Stimulated activated CD8-positive, alpha-beta memory T cell treated with anti-CD3 and anti-CD28 coated beads, Interleukin-7, amount 100 ng/mL, for 1 hour (primary cell): ENCODE results near the gene CDH23.

Experiments used
- DNase-seq, 2 donors: peaks; one replicate each; pipeline ENCODE4 v3.0.0-alpha.2; 2020; ENCODE audit warnings: low read depth in 2 of 2

Gene CDH23

DNA sequence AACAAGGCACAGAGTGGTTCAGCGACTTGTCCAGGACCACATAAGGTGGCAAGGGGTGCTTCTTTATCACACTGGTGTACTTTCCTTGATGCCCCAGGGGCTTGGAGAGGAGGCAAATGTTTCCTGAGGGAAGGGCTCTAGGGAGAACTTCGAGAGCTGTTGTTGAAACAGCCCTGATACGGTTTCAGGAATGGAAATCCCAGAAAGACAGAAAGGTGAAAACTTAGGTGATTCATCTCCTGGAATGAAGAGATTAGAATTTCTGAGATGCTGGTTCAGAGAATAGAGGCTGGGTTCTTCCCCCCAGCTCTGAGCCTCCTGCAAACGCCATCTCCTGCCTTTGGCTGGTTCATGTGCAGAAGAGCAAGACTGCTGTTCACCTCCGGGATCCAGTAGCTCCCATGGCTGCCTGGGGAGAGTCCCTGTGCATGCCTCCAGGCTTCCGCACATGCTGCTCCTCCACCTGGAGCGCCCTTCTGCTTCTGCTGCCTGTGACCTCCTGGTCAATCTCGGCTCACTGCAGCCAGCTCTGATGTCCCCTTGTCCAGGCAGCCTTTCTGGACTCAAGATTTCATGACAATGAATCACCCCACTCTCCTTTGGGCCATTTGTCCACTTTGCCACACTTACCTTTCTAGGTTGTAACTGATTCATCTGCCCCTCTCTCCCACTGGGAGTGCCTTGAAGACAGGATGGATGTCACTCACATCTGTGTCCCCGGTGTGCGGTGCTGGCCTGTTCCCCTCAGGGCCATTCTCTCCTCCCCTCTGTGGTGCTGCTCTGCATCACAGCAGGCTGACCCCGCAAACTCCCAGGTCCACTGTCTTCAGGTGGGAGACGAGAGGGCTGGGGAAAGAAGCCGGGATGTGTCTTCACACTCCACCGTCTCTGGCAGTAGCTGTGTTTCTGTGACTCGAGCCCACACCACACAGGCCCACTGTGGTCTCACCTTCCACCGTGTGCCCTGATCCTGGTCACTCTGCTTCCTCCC, 3.6 kb upstream of the CDH23 start:
- DNase-seq = no peak

DNA sequence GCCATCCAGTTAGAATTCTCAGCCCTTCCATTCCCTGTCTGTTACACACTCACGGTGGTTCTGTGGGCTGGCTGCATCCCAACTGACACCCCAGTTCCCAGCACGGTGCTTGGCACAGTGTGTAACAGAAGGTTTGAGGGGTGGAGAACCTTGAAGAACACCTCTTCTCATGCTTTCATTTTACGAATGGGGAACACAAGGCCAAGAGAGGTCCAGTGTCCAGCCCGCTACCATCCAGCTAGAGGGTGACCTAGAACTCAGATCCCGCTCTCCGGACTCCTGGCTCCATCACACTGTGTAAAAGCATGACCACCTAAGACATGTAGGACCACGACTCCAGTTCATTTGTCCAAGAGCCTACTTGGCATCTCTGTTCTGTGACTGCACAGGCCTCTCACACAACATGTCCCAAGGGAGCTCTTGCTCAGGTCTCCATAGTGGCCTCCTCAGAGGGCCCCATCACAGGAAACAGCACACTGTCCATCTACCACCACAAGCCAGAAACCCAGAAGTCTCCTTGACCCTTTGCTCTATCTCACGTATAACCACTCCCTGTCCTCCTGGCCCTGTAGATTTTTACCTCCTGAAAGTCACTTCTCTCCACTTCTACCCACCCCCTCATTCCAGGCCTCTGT, 2.8 kb upstream of the CDH23 start:
- no peak for DNase-seq

DNA sequence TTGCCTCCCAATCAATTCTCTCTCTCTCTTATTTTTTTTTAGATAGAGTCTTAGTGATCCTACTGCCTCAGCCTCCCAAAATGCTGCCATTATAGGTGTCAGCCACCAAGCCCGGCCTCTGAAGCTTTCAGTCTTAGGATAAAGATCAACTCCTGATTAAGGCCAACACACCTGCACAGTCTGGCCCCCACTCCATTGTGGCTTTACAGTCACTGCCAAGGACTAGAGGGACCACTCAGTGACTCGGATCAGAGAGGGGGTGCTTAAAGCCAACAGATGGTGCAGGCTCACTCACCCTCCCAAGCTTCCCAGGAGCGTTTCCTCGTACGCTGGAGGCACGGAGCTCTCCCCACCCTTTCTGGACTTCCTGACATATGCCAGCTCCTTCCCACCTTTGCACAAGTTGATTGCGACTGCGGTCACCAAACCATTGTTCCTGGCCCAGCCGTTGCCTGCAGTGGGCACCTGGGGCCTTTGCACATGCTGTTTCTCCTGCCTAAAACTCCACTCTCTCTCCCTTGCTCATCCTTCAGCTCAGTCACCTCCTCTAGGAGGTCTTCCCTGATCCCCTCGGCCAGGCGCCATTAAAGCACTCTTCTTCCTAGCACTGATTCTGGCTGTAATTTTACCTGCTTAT, 1.7 kb upstream of the CDH23 start:
- DNase-seq = no peak

GRCh38 chr10:71395621-71396020, 1.1 kb upstream of the CDH23 start:
- no peak for DNase-seq

DNA sequence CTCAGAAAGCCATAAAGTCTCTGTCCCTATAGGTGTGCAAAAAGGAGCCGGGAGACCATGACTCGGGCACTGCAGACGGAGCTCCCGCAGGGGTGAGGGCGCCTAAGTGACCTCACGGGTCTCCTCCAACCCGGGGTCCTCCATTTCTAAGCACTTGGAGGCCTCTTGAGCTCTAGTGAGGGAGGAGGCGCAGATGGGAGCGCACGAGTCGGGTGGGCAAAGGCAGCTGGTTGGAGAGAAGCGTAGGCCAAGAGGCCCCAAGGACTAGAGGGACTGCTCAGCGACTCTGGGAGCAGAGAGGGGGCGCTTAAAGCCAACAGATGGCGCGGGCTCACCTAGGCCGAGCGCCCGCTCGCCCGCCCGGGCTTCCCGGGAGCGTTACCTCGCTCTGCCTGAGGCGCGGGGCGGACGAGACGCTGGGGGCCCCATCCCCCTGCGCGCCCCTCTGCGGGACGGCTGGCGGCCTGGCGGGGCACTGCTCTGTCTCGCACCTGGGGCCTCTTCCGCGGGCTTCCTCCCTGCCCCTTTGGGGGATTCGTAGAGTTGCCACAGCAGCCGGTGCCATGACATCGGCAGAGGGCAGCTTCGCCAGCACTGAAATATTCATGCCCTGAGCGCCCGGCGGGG, 523 bp upstream of the CDH23 start:
- DNase-seq = no peak

GRCh38 chr10:71397296-71398212, 834 bp downstream of the CDH23 start:
- no peak for DNase-seq

DNA sequence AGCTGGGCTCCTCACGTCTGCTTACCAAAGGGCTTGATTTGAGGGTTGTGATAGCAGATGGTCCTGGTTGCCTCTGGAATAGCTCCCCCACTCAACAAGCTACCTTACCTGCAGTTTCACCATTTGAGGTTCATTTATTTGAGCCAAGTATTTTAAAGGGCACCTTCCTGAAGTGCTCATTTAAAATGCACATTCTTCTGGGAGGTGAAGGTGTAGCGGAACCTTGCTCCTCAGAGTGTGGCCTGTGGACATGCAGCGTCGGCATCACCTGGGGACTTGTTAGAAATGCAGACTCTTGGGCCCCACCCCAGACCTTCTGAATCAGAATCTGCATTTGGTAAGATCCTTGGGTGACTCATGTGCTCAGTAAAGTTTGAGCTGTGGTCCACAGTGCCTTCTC, 2.3 kb downstream of the CDH23 start:
- DNase-seq = no peak

GRCh38 chr10:71399946-71400345, 3.2 kb downstream of the CDH23 start:
- DNase-seq = no peak

- no peak for DNase-seq
Observed at GRCh38 chr10:71401056-71401455, 4.3 kb downstream of the CDH23 start.

- no peak for DNase-seq
Observed at GRCh38 chr10:71402005-71402404, 5.3 kb downstream of the CDH23 start.

DNA sequence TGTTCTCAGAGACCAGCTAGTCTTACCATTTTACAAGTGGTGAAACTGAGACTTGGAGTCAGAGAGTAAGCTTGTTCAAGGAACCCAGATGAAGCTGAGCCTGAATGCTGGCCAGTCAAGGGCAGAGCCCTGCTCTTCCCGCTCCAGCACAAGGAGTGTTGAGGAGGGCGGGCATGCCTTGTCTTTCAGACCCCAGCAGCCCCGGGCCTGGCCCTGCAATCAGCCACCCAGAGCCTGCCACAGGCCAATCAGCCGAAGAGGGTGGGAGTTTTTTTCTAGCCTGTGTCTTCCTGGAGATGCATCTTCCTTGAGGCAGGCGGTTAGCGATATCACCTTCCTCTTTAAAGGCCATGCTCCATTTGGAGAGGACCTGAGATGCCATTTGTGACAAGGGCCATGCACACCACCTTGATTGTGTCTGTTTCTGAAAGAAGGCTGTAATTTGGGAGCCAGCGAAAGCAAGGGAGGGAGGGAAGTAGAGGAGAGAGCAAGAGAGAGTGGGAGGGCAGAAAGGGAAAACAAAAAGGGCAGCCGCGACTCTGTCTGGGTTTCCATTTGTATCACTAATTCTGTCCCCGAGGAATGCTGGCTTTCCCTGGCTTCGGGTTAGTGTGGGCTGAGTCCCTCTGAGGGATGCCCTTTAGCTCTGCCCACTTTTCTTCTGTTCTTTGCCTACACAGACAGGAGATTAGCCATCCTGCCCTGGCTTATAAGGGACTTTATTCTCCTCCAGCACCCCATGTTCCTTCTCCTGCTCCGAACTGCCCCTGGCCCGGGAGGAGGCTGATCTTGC, 8.0 kb downstream of the CDH23 start:
- no peak for DNase-seq

GRCh38 chr10:71406878-71407277, 10.2 kb downstream of the CDH23 start:
- no peak for DNase-seq

GRCh38 chr10:71408436-71409225, 11.9 kb downstream of the CDH23 start:
- DNase-seq = no peak

- DNase-seq = no peak
Observed at GRCh38 chr10:71409516-71410104, 12.9 kb downstream of the CDH23 start.

GRCh38 chr10:71413581-71413980, 16.9 kb downstream of the CDH23 start:
- DNase-seq = no peak

- no peak for DNase-seq
Observed at GRCh38 chr10:71414359-71414758, 17.6 kb downstream of the CDH23 start.

- no peak for DNase-seq
Observed at GRCh38 chr10:71419002-71419540, 22.4 kb downstream of the CDH23 start.

GRCh38 chr10:71419750-71420149, 23.0 kb downstream of the CDH23 start:
- no peak for DNase-seq

DNA sequence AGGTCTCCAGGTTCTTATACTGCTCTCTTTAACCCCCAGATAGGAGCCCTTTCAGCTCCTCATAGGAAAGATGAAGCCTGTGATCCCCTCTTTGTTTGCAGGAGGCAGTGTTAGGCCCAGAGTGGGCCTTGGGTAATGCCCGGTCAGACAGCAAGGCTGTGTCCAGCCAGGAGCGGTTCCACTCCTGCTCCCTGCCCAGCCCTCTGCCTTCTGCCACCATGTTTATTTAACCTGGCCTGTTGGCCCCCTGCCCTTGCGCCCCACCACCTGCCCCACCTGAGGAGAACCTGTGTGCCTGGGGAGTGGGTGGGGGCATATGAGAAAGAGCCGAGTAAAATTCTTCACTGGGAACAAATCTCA, 24.3 kb downstream of the CDH23 start:
- DNase-seq = no peak
